HG02852 (cell line): ENCODE measurements around the gene DNAH1.

ENCODE experiments used
- ATAC-seq: cut with Tn5 transposase; IDR thresholded peaks from one replicate; pipeline ENCODE4 v1.9.1; 2021; ENCODE audit warnings: mild to moderate bottlenecking, moderate library complexity; ENCODE audit not compliant: unreplicated experiment

Gene DNAH1

DNA sequence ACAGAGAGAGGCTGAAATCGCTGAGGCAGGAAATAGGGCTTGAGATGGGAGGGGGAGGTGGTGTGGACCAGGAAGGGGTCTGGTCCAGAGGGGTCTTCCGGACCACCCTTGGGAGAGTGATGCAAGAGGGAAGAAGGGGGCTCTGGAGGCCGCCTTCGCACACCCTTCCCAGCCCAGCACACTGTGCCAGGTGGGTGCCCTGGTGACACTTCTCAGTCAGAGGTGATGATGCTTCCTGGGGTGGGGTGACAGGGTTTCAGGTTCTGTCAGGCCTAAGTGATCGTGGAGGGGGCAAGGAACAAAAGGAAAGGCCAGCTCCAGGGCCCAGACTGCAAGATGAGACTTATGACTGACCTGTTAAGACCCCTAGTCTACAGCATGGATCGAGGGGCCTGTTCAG, 116.1 kb downstream of the DNAH1 start:
- no peak for ATAC-seq

DNA sequence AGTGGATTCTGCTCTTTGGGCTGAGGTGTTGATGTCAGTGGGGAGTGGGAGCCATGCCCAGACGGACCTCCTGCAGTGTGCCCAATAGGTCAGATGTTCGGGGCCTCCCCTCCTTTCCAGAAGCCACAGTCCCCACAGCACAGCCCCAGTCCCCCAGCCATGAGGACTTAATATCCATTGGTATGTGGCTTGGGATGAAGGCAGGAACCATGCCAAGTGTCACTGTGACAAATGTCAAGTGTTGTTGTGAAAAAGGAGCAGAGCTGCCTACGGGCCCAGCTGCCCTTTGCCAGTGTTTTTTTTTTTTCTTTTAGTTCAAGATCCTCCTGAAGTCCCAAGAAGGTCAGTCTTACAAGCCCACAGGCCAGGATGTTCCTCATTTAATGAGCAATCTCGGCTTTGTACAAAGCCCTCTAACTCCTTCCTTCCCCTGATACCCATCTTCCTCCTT, 116.6 kb downstream of the DNAH1 start:
- ATAC-seq, result no peak

DNA sequence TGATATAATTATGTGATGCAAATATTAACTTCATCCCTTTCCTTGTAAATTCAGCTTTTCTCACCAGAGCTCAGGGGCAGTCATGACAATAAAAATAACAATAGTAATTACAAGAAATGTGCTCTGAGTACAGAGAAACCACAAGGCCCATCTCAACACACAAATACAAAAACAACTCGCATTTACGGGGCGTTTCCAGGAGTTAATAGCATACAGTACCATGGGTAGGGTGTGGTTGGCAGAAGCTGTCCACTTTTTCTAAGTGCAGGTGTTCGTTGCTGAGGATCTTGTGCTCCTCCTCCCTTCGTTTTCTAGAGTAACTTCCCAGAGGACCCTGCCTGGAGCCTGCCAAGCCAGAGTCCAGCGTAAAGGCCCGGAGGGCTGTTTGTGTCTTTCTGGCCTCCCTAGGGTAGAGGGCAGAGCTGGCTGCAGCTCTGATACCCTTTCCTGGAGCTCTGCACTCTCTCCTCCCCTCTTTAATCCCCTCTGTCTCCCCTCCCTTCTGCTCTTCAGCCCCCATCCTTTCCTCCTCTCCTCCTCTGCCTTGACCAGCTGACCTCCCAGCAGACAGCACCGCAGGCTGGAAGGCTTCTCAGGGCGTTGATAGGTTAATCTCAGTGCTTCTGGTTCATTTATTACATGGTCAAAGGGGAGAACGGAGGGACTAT, 117.3 kb downstream of the DNAH1 start:
- no peak for ATAC-seq

DNA sequence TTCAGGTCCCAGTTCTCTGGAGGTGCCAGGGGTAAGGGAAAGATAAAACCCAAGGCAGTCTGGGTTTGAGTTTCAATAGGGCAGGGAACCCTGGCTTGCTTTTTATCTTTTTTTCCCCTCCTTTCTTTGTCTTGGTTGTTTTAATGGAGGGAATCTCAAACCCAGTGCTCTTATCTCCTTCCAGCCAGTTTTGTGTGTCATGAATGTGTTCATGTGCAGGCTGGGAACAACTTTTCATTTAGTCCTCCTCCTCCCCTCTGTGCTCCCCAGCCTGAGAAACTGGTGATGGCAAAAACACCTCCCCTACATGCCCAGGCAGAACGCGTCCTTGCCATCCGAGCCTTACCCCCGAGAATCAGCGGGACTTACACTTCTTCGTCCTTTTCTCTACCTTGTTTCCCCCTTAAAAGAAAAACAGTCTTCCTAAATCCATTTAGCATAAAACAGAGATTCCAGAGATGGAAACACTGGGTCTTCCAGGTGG, 117.9 kb downstream of the DNAH1 start:
- ATAC-seq, result no peak

DNA sequence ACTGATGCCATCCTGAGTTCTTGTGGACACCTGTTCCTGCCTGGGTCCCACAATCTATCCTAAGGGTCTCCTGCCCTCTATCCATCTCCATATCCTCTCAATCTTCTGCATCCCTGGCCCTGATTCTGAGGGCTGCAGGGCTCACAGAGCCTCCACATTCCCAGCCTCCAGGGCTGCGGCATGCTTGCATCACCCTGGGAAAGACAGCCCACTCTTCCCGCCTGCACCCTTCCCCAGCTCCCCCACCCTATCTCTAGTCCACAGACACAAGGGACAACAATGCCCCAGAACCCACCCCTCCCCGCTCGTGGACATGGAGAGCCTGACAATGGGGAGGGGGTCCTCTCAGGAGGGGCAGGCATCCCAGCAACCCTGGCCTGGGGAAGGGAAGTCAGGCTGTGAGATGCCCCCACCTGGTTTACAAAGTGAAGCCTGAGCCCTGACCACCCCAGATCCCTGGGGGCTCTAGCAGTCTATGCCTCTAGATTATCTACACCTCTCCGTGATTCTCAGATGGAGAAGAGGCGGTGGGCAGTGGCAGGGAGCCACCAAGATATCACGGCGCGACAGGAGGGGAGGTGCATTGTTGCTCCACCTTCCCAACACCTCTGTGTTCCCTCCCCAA, 118.5 kb downstream of the DNAH1 start:
- ATAC-seq, result no peak

DNA sequence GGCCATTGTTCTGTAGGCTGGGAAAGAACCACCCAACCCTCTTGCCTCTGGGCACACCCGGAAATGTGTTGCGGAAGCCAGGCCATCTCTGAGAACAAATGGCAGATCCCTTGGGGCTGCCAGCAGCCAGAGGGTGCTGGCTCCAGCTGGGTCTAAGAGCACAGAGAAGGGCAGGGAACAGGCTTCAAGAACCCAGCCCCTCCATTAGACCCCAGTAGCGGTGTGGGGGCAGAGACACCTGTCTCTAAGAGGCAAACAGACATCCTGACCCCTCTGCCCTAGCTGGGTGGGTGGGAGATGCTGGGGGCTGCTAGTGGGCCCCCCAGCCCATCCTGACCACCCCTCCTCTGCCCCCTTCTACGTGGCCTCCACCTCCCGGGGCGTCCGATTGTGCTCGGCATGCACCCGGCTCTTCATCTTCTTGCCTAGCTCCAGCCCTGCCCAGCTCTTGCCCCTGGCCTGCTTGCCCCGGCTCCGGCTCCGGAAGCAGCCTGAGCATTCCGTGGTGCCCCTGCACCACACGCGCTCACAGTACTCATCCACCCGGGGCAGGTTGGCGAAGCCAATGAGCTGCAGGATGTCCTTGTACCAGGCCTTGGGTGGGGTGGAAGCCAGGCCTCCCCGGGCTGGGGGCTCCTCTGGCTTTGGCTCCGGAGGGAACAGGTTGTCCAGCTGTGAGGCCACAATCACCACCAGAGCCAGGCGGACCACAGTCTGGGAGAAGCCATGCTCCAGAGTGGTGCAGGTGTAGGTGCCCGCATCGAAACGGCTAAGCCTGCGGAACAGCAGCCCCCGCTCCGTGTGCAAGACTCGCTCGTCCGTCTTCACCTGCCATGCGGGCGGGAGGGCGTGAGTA, 119.4 kb downstream of the DNAH1 start:
- ATAC-seq, result no peak

DNA sequence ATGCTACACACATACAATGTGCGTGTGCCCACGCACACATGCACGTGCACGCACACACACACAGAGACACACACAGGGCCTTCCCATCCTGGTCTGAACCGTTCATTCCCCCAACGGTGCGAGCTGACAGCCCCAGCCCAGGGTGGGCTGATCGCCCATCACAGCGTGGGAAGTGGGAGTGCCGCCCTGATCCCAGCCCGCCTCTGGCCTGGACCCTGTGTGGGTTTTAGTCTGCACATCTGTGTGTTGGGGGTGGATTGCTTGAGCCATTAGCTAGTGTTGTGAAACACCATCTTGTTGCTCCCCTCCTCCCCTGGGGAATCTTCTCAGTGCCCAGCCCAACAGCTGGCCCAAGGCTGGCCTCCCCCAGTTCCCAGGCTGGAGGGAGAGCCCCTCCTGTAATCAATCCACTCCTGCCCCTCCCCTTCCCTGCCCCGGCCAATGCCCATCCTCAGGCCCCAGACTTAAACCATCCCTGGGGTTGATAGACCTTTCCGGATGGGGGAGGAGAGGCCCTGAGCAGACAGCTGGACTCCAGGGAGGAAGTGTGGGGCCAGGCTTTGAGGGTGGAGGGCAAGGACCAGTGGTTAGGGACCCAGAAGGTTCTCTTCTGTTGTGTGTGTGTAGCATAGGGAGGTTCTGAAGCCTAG, 120.5 kb downstream of the DNAH1 start:
- no peak for ATAC-seq

DNA sequence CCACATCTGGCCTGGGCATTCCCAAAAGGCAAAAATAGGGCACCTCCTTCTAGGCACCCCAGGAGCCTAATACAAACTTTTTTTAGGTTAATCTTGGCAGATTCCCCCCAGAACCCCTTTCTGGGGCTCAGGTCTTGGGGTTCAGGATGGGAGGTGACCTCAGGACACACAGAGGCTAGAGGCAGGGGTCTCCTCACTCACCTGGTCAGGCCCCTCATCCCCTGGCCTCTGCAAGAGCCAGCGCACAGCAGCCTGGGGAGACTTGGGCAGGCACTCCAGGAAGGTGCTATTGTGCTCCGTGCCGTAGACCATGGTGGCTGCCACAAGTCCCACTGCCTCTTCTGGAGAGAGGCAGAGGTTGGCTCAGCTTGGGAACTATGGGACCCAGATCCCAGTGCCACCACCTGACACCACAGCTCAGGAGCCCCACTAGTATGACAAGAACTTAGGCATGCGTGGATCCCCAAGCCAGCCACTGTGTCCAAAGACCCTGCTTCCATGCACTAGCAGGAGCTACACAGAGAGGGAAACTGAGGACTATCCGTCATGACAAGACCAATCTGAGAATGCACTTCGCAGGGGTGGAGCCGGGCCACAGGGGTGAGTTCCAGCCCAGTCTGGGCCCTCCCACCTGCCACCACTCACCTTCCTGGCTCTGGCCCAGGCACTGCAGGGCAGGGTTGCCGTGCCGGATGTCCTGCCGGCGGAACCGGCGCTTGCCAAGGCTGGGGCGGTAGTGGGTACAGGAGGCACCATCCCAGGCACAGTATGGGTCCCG, 121.4 kb downstream of the DNAH1 start:
- no peak for ATAC-seq

DNA sequence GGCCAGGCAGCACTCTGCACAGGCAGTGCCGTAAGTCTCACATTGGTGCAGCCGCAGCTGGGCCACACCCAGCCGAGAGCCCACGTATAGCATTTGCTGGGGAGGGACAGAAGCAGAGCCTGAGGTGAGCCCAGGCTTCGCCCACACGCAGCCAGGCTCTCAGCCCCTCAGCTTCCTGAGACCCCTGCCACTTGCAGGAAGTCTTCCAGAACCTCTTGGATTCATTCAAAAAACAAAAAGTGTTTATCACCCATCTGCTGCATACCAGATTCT, 121.9 kb downstream of the DNAH1 start:
- ATAC-seq, result no peak

DNA sequence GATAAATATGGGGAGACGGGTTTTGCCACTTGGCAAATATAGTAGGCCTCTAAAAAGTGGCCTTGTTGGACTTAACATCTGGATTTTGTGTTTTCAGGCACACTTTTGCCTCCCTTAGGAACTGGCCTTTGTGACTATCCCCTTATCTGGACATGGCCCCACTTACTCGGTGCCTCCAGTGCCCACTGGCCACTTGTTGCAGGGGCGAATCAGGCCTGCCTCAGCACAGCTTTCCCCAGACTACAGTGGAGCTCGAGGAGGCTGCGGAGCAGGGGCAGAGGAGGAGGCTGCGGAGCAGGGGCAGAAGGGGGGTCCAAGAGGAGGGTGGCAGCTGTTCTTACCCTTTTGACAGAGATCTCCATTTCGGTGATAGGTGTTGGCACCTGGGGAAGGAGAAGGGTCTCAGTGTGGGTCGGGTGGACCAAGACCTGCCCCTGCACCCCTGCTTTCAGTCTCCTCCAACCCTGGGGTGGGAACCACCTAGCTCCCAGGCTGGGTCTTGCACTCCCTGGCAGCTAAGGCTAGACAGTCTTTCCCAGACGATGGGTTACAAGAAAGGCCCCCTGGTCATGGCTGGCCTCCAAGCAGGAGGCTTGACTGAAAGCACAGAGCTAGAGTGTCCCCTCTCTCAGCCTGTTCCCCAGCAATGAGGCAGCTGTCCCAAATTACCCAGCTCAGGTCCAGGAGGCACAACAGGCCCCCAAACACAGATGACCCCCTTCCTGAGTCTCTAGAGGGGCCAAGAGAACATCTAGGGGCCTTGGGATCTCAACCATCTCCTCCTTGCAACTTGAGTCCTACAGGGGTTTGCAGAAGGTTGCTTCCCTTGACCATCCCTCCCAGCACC, 122.7 kb downstream of the DNAH1 start:
- no peak for ATAC-seq

DNA sequence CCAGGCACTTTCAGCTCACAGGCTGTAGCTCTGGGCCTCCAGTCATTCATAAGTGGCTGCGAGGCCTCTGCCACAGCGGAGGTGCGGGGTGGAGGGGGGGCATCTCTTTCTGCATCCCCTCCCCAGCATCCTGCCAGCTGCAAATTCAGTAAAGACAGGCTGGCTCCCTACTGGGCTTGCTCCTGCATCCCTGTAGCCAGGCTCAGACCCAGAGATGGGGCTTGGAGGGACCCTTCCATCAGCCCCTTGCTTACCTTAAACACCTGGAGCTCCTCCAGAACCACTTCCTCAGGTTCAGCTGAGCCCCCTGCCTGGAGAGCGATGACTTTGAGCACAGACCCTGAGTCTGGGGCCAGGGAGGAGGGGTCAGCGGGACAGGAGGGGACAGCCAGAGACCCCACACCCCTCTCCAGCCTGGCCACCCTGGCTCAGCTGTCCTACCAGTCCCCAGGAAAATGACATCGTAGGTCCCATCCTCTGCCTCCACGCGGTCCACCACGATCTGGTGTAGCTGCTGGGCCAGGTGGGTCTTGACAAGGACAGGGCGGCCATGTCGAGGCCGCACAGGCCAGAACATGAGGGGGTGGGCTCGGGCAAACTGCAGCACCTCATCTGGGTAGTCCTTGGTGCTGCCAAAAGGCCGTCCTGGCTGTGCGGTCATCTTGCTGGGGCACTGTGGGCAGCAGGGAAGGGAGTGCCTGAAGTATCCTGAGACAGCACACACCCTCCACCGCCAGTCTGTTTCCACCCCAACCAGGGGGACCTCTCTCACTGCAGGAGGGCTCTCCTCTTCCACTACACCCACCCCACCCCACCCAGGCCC, 123.5 kb downstream of the DNAH1 start:
- ATAC-seq, result no peak

DNA sequence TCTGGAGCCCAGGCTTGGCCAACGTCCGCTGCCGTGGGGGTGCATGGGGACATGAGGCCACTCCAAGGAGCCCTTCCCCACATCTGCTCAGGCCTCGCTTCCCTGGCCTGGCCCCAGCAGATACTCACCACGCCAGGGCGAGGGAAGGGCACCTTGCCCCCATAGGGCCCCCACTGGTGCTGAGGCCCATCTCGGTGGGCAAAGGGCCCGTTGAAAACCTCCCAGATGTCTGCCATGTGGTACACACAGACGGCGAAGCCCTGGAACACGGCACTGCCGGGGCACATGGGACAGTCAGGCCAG, 124.1 kb downstream of the DNAH1 start:
- no peak for ATAC-seq

DNA sequence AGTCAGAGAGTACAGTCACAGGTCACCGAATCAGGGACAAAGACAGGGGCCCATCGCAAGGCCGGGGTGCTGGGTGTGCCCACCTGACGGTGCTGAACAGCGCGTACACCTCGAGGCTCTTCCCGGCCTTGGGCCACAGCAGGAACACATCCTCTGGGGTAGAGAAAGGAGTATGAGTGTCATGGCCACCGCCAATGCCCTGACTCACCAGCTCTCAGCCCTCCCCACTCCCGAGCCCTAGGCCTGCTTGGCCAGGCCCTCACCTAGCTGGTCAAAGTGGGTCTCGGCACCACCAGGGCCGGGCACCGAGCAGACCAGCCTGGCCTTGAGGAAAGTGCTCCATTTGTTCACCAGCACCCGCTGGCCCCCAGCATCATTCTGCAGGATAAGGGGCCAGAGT, 124.6 kb downstream of the DNAH1 start:
- ATAC-seq, result no peak

DNA sequence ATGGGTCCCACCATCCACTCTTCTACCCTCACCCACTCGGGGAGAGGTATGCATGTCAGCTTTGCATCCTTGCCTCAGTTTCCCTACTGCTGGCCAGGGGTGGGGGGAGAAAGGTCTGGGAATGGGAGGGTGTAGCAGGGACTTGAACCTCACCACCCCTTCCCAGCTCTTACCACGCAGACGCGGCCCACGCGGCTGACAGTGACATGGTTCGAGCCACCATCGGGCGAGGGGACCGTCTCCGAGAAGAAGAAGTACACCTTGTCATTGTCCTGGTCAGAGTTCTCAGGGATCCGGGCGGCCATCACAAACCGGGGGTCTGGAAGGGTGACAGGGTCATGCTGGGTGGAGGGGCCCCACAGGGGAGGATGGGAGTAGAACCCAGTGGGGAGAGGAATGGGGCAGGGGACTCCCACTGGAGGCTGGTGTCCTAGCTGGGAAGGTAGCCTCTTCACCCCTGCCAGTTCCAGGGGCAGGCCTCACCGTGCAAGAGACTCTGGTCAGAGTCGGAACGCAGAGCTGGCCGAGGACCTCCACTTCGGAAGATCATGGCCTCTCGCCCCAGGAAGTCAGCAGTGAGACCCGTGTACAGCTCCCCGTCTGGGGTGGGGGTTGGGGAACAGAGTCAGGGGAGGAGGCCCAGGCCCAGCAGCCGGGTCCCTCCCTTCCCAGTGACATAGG, 125.1 kb downstream of the DNAH1 start:
- no peak for ATAC-seq

DNA sequence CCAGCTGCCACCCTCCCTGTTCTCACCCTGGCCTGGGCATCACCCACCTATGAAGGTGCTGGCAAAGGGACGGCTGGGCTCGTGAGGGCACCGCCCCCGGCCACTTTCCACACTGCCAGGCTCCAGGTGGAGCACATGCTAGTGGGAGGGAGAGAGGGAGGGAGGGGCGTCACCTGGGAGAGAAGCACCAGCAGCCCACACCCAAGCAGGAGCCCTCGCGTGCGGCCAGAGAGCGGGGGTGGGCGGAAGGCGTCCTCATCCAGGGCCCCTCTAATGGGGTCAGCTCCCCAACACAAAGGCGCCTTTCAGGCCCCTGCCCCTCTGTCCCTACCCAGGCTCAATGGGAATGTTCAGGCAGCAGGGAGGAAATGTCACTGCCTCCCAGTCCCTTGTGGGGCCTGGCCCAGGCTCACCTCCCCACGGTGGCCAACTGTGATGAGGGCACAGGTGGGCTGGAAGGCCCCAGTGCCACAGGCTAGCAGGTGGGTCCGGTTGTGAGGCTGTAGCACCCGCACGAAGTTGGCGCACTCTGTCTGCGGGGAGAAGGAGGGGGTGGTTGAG, 125.7 kb downstream of the DNAH1 start:
- ATAC-seq, result no peak

DNA sequence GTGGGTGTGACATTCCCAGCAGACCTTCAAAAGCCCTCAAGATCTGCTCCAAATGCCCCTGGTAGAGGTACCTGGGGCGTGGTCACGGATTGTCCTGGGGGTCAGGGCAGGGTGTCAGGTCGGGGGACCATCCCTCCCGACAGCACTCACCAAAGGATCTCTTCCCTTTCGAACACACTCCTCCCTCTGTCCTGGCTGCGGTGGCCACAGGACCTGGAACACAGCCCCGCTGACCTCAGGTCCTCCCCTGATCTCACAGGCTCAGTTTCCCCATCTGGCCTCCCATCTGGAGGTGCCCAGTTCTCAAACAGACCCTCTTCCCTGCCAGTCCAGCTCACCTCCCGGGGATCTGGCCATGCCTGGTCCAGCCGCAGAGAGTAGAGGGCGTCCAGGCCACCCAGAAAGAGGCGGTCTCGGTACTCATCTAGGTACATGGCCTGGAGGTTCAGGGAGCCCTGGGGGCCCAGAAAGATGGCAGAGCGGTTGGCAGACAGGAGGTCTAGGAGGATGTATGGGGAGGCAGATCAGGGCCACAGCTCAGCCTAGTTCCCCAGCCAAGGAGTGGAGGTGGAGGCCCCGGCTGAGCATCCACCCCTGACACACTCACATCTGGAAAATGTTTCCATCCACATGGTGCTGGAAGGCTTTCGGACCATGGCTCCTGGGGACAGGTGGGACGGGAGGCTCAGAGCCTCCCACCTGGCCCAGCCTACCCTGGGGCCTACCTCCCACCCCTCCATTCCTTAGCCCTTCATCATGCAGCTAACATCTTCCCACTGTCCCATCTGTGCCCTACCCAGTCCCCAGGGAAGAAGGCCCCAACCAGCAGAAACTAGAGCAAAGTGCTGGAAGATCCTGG, 126.5 kb downstream of the DNAH1 start:
- ATAC-seq, result no peak

DNA sequence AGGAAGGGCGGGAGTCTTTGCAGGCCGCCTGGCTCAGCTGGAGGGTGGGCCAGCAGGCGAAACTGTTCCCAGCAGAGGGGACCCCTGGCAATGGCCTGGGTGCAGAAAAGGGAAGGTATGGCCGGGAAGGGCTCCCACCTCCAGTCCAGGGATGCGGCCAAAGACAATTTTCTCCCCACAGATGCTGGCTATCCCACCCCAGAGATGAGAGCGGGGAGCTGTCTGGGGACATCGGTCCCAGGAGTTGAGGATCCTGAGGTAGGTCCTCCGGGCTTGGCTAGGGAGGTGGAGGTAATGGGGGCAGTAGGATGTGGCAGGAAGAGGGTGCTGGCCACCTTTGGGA, 127.1 kb downstream of the DNAH1 start:
- ATAC-seq, result no peak
